Measurements from ENCODE around the gene NRN1. TPM values are rescaled to one million over a fixed set of nuclear protein-coding genes. Genes with fewer than 3 reads are reported as not detected.
A peak's percentile ranks its signal among the peaks of the same experiment; 100 is the strongest.

NRN1 gene
- total RNA-seq, 1 donor from 2014 or later, result 9.8 TPM

DNA sequence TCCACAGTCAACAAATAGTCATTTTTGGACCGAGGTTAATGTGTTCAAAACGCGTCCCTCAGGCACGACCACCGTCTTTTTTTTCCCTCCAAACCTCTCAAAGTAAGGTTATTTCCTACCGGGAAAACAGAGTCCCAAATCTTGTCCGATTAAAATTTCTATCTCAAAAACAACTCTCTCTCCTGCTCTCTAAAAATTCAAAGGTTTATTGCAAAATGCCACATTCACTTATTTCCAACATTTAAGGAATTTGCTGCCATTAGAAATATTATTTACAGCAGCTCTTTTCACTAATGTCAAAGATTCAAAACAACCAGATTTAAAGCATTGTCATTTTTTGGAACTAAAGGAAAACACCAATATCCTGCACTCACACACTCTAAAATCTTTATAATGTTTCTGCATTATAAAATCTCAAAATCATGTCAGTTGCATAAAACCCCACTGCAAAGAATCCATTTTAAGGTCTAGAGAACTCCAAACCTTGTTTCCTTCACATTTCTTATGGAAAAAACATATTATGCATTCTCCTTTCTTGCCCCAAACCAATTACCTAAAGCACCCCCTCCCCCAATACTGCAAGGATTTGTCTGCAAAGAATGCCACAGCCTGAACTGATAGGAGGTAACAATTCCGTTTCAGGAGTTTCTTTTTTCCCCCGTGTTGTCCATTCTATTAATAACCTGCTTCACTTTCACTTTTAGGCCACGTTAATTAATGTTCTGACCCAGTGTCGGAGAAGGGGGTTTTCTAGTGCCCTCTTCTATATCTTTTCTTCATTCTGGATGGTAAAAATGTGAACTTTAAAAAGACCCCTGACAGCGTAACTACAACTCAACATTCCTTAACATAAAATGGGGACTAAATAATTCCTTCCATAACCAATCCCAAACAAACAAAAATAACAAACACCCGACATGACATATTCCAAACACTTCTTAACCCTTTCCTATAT, 1.4 kb downstream of the NRN1 start:
- H3K36me3 ChIP-seq, result no peaks in the 10 kb centered on the region
- TF ChIP-seq CTCF (IDR thresholded peaks at IDR 0.05) (no peak), POLR2A (IDR thresholded peaks at IDR 0.05) (no peak), POLR2AphosphoS5 (IDR thresholded peaks at IDR 0.05; ENCODE audit: insufficient read depth in 1 of 2, low read depth in 1 of 2) (no peak)
- no peak overlapping the region for H3K27ac ChIP-seq
- intact Hi-C loops (cut with DNase I), result no loop called here
- peak overlapping the region in 1 of 2 donors; percentile 37 for H3K4me3 ChIP-seq
- H3K9me3 ChIP-seq, result no peaks in the 10 kb centered on the region
- no peak for DNase-seq (ENCODE audit: extremely low spot score in 2 of 2)
- peaks cover 65% of the 10 kb centered on the region for H3K4me1 ChIP-seq
- peaks cover 32% of the 10 kb centered on the region for H3K27me3 ChIP-seq

DNA sequence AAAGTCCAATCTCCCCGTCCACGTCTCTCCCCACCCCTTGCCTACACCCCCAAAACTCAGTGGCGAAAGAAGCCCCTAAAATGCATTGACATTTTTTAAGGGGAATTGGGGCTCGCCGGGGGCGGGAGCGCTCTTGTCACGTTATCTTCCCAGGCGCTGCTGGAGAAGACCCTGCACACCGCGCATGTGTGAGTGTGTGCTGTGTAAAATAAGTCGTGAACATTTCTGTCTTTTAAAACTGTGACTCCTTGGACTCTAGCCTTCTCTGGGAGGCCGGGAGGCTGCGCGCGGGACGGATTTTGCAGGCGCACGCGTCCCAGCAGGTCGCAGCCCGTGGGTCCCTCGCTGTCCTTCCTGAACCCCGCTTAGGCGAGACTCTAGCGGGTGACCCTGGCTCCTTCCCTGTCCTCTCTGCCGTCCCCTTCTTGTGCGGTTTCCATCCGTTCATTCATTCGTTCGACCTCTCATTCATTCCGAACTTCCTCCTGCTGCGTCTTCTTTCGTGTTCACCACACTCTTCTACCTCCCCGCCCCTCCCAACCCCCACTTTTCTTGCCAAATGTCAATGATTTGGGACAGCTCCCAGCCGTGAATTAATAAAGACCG, 2.2 kb downstream of the NRN1 start:
- H3K9me3 ChIP-seq, result no peaks in the 10 kb centered on the region
- intact Hi-C loops (cut with DNase I), result no loop called here
- H3K27ac ChIP-seq, result no peak overlapping the region
- peak overlapping the region; percentile 33 to 44 for H3K4me3 ChIP-seq
- no peak for TF ChIP-seq POLR2AphosphoS5 (IDR thresholded peaks at IDR 0.05; ENCODE audit: insufficient read depth in 1 of 2, low read depth in 1 of 2)
- no peak for TF ChIP-seq CTCF (IDR thresholded peaks at IDR 0.05)
- TF ChIP-seq POLR2A (IDR thresholded peaks at IDR 0.05), result no peak
- H3K36me3 ChIP-seq, result no peaks in the 10 kb centered on the region
- peaks cover 32% of the 10 kb centered on the region for H3K27me3 ChIP-seq
- peak in 1 of 2 donors; percentile 70 for DNase-seq (ENCODE audit: extremely low spot score in 2 of 2)
- H3K4me1 ChIP-seq, result peaks cover 66% of the 10 kb centered on the region

DNA sequence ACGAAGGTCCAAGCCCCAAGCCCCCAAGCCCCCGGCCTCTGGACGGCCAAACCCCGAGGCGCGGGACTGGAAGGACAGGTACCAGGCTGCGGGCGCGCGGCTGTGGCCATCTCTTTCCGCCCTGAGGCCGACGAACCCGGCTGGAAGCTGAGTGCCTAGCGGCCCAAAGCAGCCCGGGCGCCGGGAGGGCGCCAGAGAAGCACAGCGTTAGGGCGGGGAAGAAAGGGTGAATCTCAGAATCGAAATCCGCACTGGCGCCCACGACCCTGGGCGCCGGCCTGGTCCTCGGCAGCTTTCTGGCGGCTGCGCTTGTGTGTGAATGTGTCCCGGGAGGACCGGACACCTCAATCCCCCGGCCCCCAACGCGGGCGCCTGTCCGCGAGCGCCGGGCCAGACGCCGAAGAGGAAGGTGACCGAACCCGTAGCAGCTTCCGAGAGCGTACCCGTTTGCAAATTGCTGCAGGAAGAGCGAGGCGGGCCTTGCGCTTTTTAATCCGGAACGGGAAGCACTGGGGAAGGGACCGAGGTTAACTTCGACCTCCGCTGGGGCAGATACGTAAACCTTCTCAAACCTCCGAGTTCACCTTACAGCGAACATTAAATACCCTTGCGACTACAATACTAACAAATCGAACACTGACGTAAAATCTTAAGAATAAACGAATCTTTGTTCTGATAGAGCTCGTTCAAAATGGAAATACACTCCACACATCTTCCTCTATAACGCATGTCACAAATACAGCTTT, 2.9 kb downstream of the NRN1 start:
- H3K27ac ChIP-seq, result no peak overlapping the region
- no peak for TF ChIP-seq POLR2A (IDR thresholded peaks at IDR 0.05)
- no peak for TF ChIP-seq POLR2AphosphoS5 (IDR thresholded peaks at IDR 0.05; ENCODE audit: insufficient read depth in 1 of 2, low read depth in 1 of 2)
- no peak for TF ChIP-seq CTCF (IDR thresholded peaks at IDR 0.05)
- peak overlapping the region; percentile 33 to 44 for H3K4me3 ChIP-seq
- DNase-seq (ENCODE audit: extremely low spot score in 2 of 2), result peak; percentile 76 to 81
- H3K36me3 ChIP-seq, result no peaks in the 10 kb centered on the region
- no peaks in the 10 kb centered on the region for H3K9me3 ChIP-seq
- peaks cover 38% of the 10 kb centered on the region for H3K27me3 ChIP-seq
- H3K4me1 ChIP-seq, result peaks cover 68% of the 10 kb centered on the region
- intact Hi-C loops (cut with DNase I), result no loop called here

- peak in 1 of 2 donors; percentile 72 for DNase-seq (ENCODE audit: extremely low spot score in 2 of 2)
- peak overlapping the region; percentile 33 to 44 for H3K4me3 ChIP-seq
- intact Hi-C loops (cut with DNase I), result no loop called here
- peaks cover 42% of the 10 kb centered on the region for H3K27me3 ChIP-seq
- H3K4me1 ChIP-seq, result peaks cover 68% of the 10 kb centered on the region
- no peaks in the 10 kb centered on the region for H3K9me3 ChIP-seq
- H3K27ac ChIP-seq, result no peak overlapping the region
- no peaks in the 10 kb centered on the region for H3K36me3 ChIP-seq
- TF ChIP-seq POLR2A (IDR thresholded peaks at IDR 0.05) (no peak), CTCF (IDR thresholded peaks at IDR 0.05) (no peak), POLR2AphosphoS5 (IDR thresholded peaks at IDR 0.05; ENCODE audit: insufficient read depth in 1 of 2, low read depth in 1 of 2) (no peak)
Measured at GRCh38 chr6:6002848-6003620, 3.7 kb downstream of the NRN1 start.

Measured in vagina (tissue), 2 donors.